Stimulated activated CD4-positive, alpha-beta T cell treated with anti-CD3 and anti-CD28 coated beads, Interleukin-1b, Interleukin-23, amount 100 ng/mL, for 1 hour (primary cell): Measurements from ENCODE around the gene LRP4.
A peak's percentile ranks its signal among the peaks of the same experiment; 100 is the strongest.

Experiments
- DNase-seq, 2 donors: peaks; one replicate each; pipeline ENCODE4 v3.0.0-alpha.2; 2020; ENCODE audit warnings: low read depth in 2 of 2

LRP4 gene

GRCh38 chr11:46846510-46846830 is 71.9 kb downstream of the LRP4 start:
- DNase-seq = no peak

- peak; percentile 46 to 68 for DNase-seq
These were observed 72.4 kb downstream of the LRP4 start, which contains the start of gene CKAP5 for GRCh38 chr11:46845740-46846509. Gene CKAP5, minus strand, starts transcription at chr11:46846280. Its CDS starts 25,049 bp downstream, at chr11:46821231.

GRCh38 chr11:46845440-46845739 is 73.0 kb downstream of the LRP4 start:
- no peak for DNase-seq

GRCh38 chr11:46840116-46840515 is 78.2 kb downstream of the LRP4 start:
- no peak for DNase-seq

GRCh38 chr11:46838501-46838900 is 79.8 kb downstream of the LRP4 start:
- no peak for DNase-seq

- DNase-seq = no peak
These were observed 80.5 kb downstream of the LRP4 start for GRCh38 chr11:46837860-46838259.

- DNase-seq = no peak
These were observed 81.5 kb downstream of the LRP4 start for GRCh38 chr11:46836870-46837269.

- DNase-seq = no peak
These were observed 81.9 kb downstream of the LRP4 start for GRCh38 chr11:46836431-46836830.

- no peak for DNase-seq
These were observed 82.5 kb downstream of the LRP4 start for GRCh38 chr11:46835897-46836296.

- no peak for DNase-seq
These were observed 83.5 kb downstream of the LRP4 start for GRCh38 chr11:46834821-46835220.

- DNase-seq = no peak
These were observed 85.7 kb downstream of the LRP4 start for GRCh38 chr11:46832511-46833214.

GRCh38 chr11:46827995-46828394 is 90.4 kb downstream of the LRP4 start:
- no peak for DNase-seq

GRCh38 chr11:46826310-46827044 is 91.9 kb downstream of the LRP4 start:
- peak; percentile 13 to 45 for DNase-seq

- no peak for DNase-seq
These were observed 109.4 kb downstream of the LRP4 start for GRCh38 chr11:46808799-46809431.
